ENCODE measurements around the gene ADA.
A peak's percentile ranks its signal among the peaks of the same experiment; 100 is the strongest.

ADA gene

DNA sequence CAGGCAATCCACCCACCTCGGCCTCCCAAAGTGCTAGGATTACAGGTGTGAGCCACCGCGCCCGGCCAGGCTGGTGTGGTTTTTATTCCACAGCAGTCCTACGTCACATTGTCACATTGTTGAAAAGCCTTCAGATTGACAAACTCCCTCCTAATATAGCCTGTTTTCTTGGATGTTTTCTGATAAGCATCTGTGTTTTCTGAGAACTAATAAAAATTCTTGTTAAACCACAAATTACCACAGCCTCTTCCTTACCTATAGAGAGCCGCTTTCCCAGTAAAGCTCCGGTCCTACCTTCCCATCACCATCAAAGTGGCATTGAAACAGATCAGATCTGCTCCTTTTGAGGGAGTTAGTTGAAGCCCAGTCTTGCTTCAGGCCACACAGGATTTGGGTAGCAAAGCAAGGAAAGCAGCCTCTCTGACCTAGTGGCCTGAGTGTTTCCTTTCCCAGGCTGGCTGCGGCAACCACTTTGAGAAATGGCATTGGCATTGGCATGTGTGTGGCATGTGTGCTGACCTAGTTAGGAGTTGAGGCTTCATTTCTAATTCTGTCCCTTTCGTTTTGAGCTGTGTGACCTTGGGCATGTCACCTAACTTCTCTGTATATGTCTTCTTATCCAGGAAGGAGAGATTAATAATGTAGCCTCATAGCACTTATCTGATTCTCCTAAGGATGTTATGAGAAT lies 70.8 kb downstream of the ADA start:
- no peak for DNase-seq (ENCODE audit: low spot score)

DNA sequence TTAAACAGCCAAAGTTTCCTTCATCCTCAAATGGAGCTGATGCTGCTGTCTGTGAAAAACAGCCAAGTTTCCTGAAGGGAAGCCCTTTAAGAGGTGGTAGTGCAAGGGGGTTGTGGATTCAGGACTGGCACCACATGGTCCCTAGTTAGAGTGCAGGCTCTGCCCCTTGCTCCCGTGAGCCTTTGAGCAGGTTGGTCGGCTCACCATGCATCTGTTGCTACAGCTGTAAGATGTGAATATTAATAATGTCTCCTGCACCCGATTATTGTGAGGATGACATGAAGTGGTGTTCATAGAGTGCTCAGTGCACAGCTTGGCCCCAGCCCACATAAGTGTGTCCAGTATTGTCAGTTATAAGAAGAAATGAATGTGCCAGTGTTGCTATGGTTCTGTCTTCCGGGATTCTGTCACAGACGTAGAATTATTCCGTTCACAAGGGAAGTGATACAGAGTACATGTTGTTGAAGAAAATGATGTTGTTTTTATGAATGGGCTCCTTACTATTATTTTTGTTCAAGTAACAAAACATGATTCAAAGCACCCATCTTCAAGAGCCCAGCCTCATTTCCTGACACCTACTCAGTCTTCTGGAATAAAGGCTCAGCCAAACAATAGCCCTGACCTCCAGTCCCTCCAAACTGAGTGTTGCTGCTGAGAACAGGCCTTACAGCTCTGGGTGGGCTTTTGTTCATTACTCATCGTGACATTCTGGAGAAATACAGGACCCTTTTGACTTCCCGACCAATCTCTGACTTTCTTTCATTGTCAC lies 72.0 kb downstream of the ADA start:
- DNase-seq (ENCODE audit: low spot score) = no peak

DNA sequence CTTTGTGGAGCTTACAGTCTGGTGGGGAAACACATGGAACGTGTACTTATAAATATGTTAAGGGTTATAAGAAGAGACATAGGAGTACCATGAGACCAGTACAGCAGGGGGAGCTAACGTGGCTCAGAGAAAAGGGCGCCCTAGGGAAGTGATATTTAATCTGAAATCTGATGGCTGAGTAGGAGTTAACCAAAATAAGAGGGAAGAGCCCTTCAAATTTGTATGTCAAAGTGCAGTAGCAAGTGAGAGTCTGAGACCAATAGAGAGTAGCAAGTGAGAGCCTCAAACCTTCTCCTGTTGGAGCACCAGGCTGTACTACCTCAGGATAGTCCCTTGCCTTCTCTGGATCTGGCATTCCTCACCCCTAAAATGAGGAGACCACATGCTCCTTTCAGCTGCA lies 75.2 kb downstream of the ADA start:
- DNase-seq (ENCODE audit: low spot score) = no peak

DNA sequence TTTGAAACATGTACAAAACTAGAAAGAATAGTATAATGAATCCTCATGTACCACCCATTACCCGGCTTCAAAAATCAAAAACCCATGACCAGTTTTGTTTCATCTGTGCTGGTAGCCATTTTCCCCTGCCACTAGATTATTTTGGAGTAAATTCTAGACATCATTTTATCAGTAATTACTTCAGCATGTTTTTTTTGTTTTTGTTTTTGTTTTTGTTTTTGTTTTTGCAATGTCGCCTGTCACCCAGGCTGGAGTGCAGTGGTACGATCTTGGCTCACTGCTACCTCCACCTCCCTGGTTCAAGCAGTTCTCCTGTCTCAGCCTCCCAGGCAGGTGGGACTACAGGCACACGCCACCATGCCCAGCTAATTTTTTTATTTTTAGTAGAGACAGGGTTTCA lies 77.1 kb downstream of the ADA start:
- DNase-seq (ENCODE audit: low spot score) = no peak

DNA sequence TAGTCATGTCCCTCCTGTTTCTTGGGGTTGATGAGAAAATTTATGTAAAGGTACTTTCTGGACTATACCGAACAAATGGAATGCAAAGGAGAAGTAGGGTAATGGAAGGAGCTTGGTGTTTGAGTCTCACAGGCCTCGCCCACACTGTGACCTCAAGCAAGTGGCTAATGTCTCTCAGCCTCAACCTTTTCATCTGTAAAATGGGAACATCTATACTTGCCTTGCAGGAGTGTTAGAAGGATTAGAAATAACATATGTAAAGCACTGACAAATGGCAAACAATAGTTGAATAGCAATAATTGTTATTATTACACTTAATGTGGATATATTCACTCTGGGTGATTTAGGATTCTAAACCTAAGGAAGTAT lies 78.0 kb downstream of the ADA start:
- DNase-seq (ENCODE audit: low spot score) = no peak

DNA sequence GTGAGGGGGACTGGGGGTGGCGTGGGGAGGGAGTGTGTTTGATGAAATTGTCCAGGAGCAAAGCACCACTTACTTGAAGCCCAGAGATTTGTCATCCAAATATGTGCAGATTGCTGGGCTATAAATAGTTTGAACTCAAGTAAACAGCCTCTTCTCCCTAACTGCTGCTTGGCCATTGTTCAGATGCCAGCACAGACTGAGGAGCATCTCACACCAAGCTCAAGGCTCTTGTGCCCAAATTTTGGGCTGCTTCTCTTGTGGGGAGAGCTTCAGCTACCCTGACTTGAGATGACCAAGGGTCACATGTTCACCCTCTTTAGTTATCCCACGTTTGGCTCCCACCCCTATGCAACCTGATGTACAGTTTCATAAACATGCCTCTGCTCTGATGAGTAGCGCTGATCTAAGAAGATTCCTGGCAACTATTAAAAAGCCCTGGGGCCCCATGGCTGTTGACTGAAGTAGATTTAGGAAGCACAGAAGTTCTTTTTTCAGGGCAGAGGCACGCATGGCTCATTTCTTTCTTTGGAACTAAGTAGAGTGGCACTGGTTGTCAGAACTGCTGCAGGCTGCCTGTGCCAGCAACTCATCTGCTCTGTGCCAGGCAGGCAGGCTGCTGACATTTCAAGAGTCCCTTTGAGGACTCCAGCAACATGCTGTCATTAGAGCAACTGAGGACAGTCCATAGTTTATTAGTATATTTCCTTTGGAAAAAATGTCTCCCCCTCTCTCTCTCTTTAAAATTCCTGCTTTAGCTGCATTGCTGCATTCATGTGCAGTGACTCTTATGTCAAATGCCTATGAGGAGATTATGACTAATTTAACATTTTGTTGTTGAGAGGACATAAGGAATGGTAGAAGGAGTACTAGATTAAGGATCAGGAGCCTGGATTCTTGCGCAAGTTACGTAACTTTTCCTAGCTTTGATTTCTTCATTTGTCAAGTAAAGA lies 78.7 kb downstream of the ADA start:
- DNase-seq (ENCODE audit: low spot score) = peak; percentile 84

DNA sequence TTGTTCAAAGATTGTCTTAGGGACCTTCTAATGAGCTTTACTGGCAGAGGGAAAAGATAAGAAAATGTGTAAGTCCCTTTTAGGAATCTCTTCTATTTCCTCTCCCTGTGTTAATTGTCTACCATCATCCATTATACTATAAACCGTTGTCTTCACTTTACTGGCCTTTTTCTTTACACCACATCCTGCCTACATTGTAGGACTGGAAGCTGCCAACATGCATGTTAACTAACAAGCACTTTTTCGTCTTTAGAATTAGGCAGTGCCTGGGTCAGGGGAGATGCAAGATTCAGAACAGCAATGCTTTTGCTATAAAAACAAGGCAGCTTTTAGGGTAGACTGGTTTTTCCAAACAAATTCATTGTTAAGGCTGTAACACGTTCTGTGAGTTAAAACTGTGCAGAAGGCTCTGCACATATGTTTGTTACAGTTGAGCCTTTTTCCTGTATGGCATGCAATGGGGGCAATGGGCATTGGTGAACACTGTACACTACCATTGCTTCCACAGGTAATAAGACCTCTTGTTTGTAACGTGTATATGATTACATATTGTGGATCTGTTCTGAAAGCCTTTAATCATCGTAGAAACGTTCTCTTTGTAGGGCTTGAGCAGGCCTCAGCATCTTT lies 80.0 kb downstream of the ADA start:
- DNase-seq (ENCODE audit: low spot score) = no peak

DNA sequence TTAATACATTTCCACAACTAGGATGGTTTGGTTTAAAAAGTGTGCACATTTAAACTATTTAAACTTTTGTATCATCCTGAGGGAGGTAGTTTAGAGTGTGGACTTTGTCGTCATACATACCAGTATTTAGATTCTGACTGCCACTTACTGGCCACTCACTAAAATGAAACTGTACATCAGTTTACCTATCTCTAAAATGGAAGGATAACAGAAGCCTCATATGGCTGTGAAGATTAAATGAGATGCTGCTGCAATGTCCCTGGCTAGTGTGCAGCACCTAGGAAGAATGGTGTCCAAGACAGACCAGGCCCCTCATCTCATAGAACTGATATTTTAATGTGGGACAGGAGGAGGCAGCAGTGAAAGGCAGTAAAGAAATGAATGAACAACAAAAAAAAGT lies 81.1 kb downstream of the ADA start:
- DNase-seq (ENCODE audit: low spot score) = no peak
